Uterus (tissue), 2 donors: ENCODE data around the gene SAP30BP.

ENCODE experiments used
- POLR2A ChIP-seq, 2 donors: fragments of 450-650 bp; IDR thresholded peaks; one replicate each; pipeline ENCODE4 v1.6.1; 2016; ENCODE audit warnings: antibody characterized with exemption in 2 of 2, mild to moderate bottlenecking in 1 of 2, moderate library complexity in 1 of 2
- TF ChIP-seq, protein P1 (sequence below), 4 experiments: fragments of 200-600 bp in 2 of 4; fragments of 450-650 bp in 2 of 4; sonication (generic) in 2 of 4; IDR thresholded peaks; one replicate each; pipeline ENCODE4 v1.5.1; 2016 to 2019; ENCODE audit warnings: antibody characterized with exemption in 4 of 4, mild to moderate bottlenecking in 2 of 4, moderate library complexity in 1 of 4

DNA sequence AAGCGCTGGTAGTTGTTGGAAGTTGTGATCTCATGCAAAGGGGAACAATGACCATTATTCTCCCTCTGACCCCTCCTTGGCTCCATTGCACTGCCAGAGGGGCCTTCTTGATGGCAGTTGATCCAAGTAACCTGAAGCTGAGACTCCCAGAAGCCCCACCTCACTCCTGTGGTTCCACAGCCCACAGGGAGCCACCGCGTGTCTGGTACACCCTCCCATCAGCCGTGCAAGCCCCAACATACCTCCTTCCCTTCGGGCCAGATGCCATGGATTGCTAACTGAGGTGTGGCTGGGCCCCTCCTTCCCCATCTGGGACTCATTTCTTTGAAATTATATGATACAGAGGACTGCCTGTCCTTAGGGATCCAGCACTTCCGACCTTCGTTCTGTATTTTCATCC, 17.8 kb downstream of the SAP30BP start:
- TF ChIP-seq, protein P1, sequence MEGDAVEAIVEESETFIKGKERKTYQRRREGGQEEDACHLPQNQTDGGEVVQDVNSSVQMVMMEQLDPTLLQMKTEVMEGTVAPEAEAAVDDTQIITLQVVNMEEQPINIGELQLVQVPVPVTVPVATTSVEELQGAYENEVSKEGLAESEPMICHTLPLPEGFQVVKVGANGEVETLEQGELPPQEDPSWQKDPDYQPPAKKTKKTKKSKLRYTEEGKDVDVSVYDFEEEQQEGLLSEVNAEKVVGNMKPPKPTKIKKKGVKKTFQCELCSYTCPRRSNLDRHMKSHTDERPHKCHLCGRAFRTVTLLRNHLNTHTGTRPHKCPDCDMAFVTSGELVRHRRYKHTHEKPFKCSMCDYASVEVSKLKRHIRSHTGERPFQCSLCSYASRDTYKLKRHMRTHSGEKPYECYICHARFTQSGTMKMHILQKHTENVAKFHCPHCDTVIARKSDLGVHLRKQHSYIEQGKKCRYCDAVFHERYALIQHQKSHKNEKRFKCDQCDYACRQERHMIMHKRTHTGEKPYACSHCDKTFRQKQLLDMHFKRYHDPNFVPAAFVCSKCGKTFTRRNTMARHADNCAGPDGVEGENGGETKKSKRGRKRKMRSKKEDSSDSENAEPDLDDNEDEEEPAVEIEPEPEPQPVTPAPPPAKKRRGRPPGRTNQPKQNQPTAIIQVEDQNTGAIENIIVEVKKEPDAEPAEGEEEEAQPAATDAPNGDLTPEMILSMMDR (IDR thresholded peaks at IDR 0.05) = no peak
- no peak for TF ChIP-seq POLR2A (IDR thresholded peaks at IDR 0.05)
